Measurements from ENCODE around the gene GPATCH1. TPM values are rescaled to one million over a fixed set of nuclear protein-coding genes. Genes with fewer than 3 reads are reported as not detected.

The GPATCH1 gene
- total and polyA plus RNA-seq, 2 of the 13 experiments (the other 11 are each of a cell fraction or from before 2014, with no cell fraction given): 6.8 to 6.9 TPM

- TF ChIP-seq THAP8 (CRISPR knock-in tag; IDR thresholded peaks at IDR 0.05; ENCODE audit: borderline replicate concordance) (no peak), ATF1 (CRISPR knock-in tag; IDR thresholded peaks at IDR 0.05) (peak; percentile 32; the same call in 1 of the 2 replicates), ZNF274 (CRISPR knock-in tag; IDR thresholded peaks at IDR 0.05) (no peak), ZUFSP (CRISPR knock-in tag; IDR thresholded peaks at IDR 0.05; ENCODE audit: borderline replicate concordance) (no peak), ZBTB44 (CRISPR knock-in tag; IDR thresholded peaks at IDR 0.05) (no peak), ZNF615 (CRISPR knock-in tag; IDR thresholded peaks at IDR 0.05; ENCODE audit: borderline replicate concordance) (no peak), ZNF879 (CRISPR knock-in tag; IDR thresholded peaks at IDR 0.05) (no peak), RBM22 (optimal IDR thresholded peaks at IDR 0.05; ENCODE audit: low read length) (peak; percentile 74), ZNF780A (CRISPR knock-in tag; IDR thresholded peaks at IDR 0.05) (no peak), SNAPC5 (CRISPR knock-in tag; IDR thresholded peaks at IDR 0.05; ENCODE audit: borderline replicate concordance) (no peak), GMEB1 (CRISPR knock-in tag; IDR thresholded peaks at IDR 0.05; ENCODE audit: borderline replicate concordance) (0 out of 2 replicates have a peak, but pooled peaks have one; percentile 18), ZNF281 (CRISPR knock-in tag; IDR thresholded peaks at IDR 0.05; ENCODE audit: borderline replicate concordance) (peak; percentile 72; the same call in 1 of the 2 replicates), ZNF678 (CRISPR knock-in tag; IDR thresholded peaks at IDR 0.05) (no peak), KDM3A (CRISPR knock-in tag; IDR thresholded peaks at IDR 0.05; ENCODE audit: low read depth) (no peak), ZBTB14 (CRISPR knock-in tag; IDR thresholded peaks at IDR 0.05) (no peak), TAF15 (IDR thresholded peaks at IDR 0.05; ENCODE audit: low read depth, low read length, poor library complexity, severe bottlenecking) (no peak)
These were observed 20.1 kb downstream of the GPATCH1 start (continued) for GRCh38 chr19:33100894-33101644.
